GM19239 (cell line): ENCODE measurements around the gene ANAPC13.

Experiments used
- DNase-seq: peaks from one replicate; pipeline ENCODE4 v3.0.0; 2011; ENCODE audit warnings: low spot score; ENCODE audit not compliant: insufficient read length
- FAIRE-seq: peaks from 2 replicates; lab custom pipeline; 2011; peaks lifted over from hg19 to GRCh38; lab: Jason Lieb, UNC

The ANAPC13 gene, protein sequence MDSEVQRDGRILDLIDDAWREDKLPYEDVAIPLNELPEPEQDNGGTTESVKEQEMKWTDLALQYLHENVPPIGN

DNA sequence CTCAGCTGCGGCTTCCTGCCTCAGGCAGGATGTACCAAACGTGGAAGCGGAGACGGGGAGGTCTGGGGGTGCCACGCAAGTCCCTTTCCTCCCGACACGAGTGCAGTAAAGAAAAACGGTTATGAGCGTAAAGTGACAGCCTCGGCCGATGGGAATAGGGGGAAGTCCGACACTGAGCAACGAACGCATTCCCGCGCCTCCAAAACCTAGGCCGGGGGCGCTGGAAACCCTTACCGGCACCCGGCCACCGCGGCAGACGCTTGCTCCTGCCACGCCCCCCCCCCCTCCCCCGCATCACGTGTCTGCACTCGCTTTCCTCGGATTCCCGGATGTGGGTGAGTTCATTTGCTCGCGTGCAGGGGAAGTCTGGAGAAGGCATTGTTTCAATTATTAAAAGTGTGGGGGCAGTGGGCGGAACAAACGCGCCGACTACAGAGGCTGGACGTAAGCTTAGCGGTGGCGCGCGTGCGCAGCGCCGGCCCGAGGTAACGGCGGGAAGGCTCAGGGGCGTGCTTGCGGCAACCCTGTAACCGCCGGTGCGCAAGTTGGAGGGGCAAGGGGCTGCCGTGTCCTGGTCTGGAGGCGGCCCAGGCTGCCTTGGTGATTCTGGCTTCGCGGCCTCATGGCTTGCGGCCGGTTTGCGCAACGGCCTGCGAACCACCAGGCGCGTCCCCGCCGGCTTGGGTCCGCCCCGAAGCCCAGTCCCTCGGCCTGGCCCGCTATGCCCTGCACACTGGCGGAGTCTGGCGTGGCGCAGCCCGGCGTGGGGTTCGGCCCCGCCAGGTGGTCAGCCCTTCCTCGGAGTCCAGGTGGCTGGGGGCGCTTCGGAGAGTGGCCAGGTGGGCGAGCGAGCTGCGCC lies at the start of gene ANAPC13, which contains the start of gene CEP63:
TSS of gene ANAPC13 (minus strand) at position 268 of the 859 bp plus-strand sequence. CDS start 3,081 bp downstream, outside the sequence.
TSS of gene CEP63 (plus strand) at position 340 of the 859 bp plus-strand sequence. CDS start 9,264 bp downstream, outside the sequence.
- DNase-seq, result peak; percentile 75

DNA sequence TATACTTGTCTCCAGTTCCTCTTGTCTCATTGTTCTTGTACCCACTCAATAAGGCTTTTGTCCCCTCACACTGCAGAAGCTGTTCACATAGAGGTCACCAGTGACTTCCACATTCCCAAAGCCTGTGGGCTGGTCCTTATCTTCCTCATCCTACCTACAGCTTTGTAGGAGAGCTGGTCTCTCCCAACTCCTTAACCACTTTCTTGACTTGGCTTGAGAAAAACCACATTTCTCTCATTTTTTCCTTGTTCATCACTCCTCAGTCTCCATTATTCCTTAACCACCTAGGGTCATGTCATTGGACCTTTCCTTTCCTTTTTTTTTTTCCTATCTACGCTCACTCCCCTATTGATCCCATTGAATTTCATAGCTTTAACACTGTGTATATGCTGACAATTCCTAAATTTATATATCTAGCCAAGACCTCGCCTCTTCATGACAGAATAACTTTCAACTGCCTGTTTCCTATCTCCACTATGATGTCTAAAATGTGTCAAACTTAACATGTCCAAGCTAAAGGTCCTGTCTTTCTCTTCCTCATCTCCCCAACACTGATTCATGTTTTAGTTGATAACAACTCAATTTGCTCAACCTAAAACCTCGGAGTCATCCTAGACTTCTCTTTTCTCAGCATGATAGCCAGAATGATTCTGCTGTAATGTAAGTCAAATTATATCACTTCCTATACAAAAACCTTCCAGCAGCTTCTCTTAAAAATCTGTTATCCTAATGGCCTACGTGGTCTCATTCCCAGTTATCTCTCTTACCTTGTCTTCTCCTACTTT lies 49.6 kb upstream of the ANAPC13 start:
- no peak for DNase-seq
- FAIRE-seq, result no peak

More for the DNA sequence above, at the start of gene ANAPC13, which contains the start of gene CEP63:
- FAIRE-seq, result no peak

DNA sequence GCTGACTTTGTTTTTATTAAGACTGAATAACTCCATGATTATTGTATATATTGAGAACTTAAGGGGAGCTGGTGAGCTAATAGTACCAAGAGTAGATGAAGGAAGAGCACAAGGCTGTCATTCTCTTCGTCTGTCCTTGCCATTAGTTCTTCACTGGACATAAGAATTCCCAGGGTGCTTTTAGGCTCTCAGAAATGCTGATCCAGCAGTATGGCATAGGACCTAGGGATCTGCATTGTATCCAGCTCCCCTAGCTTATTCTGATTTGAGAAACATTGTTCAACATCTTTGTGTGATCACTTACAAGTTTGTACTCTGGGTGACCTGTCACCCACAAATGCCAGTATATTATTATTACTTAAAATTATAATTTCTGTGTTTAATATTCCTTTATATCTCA lies 47.7 kb upstream of the ANAPC13 start:
- FAIRE-seq, result no peak

DNA sequence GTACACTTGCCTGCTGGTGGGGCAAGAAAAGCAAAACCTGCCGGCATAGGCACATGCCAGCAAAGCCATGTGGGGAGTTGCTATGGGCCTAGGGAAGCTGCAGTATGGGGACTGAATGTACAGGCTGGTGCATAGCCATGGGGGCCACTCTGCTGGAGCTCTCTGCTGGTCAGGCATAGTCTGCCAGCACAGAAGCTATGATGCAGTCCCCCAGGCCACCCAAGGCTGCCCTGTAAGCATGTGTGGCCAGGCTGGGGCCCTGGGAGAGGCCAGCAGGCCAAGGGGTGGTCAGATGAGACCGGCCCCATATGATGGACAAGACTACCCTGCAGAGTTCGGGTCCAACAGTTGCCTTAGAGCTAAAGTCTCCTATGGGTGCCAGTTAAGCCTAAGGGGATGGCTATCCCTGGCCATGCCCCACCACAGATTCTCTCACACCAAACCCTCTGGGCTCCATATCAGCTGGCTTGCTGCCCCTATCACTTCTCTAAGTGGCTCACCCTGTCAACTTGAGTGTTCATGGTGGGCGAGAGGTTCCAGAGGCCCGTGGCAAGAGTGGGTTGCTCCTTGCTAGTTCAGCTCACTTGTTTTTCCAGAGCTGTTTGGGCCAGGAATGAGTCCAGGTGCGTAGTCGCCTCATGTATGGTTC lies 41.9 kb upstream of the ANAPC13 start:
- DNase-seq, result no peak
- FAIRE-seq, result no peak

More for the DNA sequence above, 47.7 kb upstream of the ANAPC13 start:
- DNase-seq, result no peak

DNA sequence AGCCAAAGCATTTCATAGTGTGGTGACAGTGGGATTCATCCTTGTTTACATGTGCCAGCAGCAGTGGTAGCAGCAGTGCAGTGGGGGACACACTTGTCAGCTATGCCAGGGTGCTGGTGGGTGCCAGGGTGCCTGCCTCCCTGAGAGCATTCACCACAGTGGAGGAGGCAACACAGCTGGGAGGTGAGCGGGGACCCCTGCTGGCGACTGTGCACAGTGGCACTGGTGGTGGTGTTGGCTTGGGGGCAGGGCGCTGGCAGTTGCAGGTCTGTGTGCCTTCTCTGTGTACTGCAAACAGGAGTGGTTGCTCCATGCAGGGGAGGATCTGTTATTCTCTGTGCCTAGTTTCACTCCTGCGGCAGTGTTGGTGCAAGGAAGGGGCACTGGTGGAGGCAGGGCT lies 41.3 kb upstream of the ANAPC13 start:
- DNase-seq (no peak), FAIRE-seq (no peak)

DNA sequence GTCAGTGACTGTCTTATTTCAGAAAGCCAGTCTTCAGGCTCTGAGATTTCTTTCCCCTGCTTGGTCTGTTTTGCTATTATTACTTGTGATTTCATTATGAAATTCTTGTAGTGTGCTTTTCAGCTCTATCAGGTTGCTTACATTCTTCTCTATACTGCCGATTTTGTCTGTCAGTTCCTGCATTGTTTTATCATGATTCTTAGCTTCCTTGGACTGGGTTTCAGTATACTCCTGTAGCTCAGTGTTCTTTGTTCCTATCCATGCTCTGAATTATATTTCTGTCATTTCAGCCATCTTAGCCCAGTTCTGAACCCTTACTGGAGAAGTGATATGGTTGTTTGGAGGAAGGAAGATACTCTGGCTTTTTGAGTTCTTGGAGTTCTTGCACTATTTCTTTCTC lies 40.5 kb upstream of the ANAPC13 start:
- DNase-seq, result no peak
- no peak for FAIRE-seq

DNA sequence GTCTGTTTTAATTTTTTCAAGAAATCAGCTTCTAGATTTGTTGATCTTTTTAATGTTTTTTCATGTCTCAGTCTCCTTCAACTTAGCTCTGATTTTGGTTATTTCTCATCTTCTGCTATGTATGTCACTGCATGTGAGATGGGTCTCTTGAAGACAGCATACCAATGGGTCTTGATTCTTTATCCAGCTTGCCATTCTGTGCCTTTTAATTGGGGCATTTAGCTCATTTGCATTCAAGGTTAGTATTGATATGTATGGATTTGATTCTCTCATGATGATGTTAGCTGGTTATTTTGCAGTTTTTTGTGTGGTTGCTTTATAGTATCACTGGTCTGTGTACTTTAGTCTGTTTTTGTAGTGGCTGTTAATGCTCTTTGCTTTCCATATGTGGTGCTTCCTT lies 39.5 kb upstream of the ANAPC13 start:
- no peak for FAIRE-seq

DNA sequence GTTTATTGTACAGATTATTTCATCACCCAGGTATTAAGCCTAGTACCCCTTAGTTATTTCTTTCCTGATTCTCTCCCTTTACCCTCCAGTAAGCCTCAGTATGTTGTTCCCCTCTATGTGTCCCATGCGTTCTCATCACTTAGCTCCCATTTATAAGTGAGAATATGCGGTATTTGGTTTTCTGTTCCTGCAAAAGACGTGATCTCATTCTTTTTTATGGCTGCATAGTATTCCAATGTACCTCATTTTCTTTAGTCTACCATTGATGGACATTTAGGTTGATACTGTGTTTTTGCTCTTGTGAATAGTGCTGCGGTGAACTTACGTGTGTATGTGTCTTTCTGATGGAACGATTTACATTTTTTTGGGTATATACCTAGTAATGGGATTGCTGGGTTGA lies 36.8 kb upstream of the ANAPC13 start:
- no peak for DNase-seq

More for the DNA sequence above, 39.5 kb upstream of the ANAPC13 start:
- DNase-seq, result no peak

DNA sequence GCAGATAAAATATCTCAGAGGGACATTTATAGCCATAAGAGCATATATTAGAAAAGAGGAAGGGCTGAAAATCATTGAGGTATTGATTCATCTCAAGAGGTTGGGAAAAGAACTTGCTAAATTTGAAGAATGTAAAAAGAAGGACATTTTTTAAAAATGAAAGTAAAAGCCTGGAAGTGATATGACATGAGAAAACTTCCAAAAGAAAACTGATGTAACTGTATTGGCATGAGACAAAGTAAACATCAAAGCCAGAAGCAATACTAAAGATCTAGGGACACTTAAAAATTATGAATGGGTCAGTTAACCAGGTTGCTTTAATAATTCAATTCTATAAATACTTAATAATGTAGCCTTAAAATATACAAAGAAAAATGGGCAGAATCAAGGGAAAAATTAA lies 32.0 kb upstream of the ANAPC13 start:
- no peak for DNase-seq
- FAIRE-seq, result peak; percentile 62

More for the DNA sequence above, 36.8 kb upstream of the ANAPC13 start:
- no peak for FAIRE-seq

DNA sequence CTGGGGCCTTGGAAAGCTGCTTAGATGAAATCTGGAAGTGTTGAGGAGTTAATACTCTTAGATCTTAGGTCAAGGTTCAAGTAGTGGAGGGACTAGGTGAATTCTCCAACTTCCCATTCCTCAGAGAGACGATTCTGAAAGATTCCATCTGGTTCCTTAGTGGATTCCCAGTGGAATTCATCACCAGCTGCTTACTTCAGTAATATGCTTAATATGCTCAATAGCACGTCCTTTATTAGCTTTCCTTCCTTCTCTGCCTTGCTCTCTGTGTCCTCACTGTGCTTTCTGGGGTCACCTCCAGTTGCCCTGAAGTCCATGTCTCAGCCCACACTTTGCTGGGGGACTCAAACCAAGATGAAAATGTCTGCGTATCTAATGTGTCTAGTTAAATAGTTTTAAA lies 31.1 kb upstream of the ANAPC13 start:
- FAIRE-seq (no peak), DNase-seq (no peak)

DNA sequence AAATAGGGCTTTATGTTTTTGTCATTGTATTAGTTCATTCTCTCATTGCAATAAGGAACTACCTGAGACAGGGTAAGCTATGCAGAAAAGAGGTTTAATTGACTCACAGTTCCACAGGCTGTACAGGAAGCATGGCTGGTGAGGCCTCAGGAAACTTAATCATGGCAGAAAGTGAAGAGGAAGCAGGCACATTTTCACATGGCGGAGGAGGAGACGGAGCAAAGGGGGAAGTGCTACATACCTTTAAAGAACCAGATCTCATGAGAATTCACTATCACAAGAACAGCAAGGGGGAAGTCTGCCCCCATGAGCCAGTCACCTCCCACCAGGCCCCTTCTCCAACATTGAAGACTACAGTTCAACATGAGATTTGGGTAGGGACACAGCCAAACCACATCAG lies 25.7 kb upstream of the ANAPC13 start:
- DNase-seq, result no peak
- FAIRE-seq, result no peak

DNA sequence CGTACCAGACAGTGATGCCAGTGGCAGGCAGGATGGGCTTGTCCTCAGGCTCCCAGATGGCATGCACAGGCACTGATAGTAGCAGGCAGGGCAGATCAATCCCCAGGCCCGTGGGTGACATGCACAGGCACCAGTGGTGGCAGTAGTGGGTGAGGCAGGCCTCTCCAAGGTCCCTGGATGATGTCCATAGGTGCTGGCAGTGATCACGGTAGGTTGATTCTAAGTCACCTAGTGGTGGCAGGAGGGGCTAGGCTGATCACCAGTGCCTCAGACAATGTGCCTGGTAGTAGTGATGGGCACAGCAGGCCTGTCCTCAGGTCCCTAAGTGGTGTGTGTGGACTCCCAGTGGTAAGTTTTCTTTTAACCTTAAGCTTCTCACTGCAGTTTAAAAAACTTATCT lies 19.7 kb upstream of the ANAPC13 start:
- FAIRE-seq (no peak), DNase-seq (no peak)

DNA sequence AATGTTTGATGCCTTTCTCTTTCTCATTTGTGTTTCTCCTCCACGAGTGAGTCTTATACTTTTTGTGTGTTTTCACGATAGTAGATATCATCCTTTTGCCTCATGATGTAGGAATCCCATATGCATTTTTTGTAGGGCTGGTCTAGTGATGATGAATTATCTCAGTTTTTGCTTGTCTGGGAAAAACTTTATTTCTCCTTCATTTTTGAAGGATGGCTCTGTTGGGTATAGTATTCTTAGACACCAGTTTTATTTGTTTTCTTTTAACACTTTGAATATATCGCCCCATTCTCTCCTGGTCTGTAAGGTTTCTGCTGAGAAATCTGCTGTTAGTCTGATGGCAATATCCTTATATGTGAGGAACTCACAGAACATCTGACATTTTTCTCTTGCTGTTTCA lies 18.3 kb upstream of the ANAPC13 start:
- DNase-seq (no peak), FAIRE-seq (peak; percentile 40)

DNA sequence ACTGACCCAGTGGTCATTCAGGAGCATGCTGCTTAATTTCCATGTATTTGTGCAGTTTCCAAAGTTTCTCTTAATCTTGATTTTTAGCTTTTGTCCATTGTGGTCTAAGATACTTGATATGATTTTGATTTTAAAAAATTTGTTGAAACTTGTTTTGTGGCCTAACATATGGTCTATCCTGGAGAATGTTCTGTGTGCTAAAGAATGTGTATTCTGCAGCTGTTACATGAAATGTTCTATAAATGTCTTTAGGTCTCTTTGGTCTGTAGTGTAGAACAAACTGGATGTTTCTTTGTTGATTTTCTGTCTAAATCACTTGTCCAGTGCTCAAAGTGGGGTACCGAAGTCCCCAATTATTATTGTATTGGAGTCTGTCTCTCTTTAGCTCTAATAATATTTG lies 17.5 kb upstream of the ANAPC13 start:
- FAIRE-seq (no peak), DNase-seq (no peak)

DNA sequence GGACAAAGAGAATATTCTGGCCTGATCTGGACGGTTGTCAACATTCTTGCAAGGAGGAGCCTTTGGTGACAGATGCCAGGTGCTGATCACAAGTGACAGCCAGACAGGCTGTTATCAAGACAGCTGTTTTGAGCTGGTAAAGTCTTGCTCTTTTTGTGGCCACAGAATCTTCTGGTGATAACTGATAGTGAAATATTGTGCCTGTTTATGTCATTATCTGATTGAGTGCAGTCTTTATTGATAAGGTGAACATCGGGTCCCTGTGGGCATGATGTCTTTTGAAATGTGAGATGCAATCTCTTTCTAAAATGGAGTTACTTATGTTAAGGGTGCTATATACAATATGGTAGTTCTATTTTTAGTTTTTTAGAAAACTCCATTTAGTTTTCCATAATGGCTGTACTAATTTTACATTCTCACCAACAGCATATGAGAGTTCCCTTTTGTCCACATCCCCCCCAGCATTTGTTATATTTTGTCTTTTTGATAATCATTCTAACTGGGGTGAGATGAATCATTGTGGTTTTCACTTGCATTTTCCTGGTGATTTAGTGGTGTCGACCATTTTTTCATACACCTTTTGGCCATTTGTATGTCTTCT lies 10.8 kb upstream of the ANAPC13 start:
- FAIRE-seq, result peak; percentile 42
- no peak for DNase-seq

DNA sequence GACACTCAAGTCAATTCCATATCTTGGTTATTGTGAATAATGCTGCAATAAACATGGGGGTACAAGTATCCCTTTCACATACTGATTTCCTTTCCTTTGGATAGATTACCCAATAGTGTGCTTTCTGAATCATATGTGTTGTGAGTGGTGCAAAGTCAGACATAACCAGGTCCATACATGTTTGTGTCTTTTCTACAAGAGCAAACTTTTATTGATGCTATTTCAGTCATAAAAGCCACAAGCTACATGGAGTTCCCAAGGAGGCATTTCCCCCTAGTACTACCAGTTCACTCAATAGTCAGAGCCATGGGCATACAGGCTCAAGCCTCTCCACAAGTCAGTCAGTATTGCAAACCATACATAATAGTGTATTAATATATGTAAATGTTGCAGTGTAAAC lies 10.2 kb upstream of the ANAPC13 start:
- no peak for DNase-seq
- FAIRE-seq, result no peak

DNA sequence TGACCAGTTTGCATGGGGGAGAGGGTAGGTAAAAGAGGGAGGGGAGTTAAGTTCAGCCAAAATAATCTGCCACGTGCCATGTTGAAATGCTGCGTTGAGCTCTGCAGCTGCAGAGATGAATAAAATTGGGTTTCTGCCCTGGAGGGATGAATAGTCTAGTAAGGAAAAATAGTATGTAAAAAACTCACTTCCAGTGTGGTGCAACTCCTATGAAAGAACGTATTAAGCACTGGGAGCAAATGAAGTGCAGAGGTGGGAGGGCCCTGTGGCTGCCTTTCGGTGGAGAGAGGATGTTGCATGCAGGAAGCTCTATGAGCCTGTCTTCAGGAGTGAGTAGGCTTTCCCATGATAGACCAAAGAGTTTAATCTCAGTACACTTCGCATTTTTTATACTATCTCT lies 8.7 kb upstream of the ANAPC13 start:
- no peak for DNase-seq

DNA sequence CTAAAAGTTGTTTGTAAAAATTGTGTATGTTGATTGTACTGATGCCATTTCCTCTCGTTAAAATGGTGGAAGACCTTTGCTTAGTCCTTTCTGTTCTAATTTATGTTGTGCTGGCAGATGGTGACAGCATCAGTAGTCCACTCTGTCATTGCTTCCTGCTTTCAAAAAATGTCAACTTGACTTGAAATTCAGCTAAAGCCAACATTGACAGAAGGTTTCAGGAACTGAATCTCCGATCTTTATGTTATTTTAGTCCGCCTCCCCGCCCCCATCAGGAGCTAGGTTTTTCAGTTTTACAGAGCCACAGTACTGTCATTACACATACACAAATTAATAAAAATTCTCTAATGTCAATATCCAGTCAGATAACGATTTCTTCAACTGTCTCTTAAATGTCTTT lies 1.6 kb upstream of the ANAPC13 start:
- FAIRE-seq (peak; percentile 79), DNase-seq (no peak)

More for the DNA sequence above, 8.7 kb upstream of the ANAPC13 start:
- no peak for FAIRE-seq

DNA sequence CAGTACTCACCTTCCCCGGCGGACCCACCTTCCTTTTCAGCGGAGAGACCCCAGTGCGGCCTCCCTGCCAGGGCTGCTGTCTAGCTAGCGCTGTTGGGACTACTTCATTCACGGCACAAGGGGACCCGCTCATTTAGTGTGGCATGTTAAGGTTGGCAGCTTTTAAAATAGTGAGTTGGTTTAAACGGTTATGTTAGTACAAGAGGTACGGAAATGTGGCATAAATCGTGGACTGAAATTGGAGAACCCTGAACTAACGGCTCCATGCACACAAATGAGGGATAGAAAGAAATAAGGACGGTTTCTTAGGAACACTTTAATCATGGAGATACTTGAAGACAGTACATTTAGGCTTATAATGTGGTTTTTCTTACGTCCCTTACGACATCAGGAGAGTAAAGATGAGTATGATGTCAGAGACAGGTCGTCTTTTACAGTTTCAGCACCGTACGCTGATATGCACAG lies 824 bp upstream of the ANAPC13 start:
- DNase-seq, result no peak
- FAIRE-seq, result peak; percentile 58
